HG02885 (cell line): ENCODE results near the gene HMCN2.

ENCODE experiments used
- ATAC-seq: cut with Tn5 transposase; IDR thresholded peaks from one replicate; pipeline ENCODE4 v1.9.1; 2021; ENCODE audit warnings: mild to moderate bottlenecking; ENCODE audit not compliant: unreplicated experiment, poor library complexity

The HMCN2 gene

GRCh38 chr9:130473566-130473965, 208.0 kb downstream of the HMCN2 start:
- ATAC-seq = no peak

GRCh38 chr9:130474106-130474505, 208.5 kb downstream of the HMCN2 start:
- ATAC-seq = no peak

GRCh38 chr9:130476151-130476730, 210.7 kb downstream of the HMCN2 start:
- no peak for ATAC-seq

GRCh38 chr9:130477564-130477963, 212.0 kb downstream of the HMCN2 start:
- no peak for ATAC-seq

- no peak for ATAC-seq
Observed at GRCh38 chr9:130478152-130478551, 212.6 kb downstream of the HMCN2 start.

GRCh38 chr9:130478736-130479575, 213.4 kb downstream of the HMCN2 start:
- no peak for ATAC-seq

GRCh38 chr9:130479587-130479986, 214.0 kb downstream of the HMCN2 start:
- ATAC-seq = no peak

- no peak for ATAC-seq
Observed at GRCh38 chr9:130480673-130481072, 215.1 kb downstream of the HMCN2 start.

- ATAC-seq = no peak
Observed at GRCh38 chr9:130482463-130482862, 216.9 kb downstream of the HMCN2 start.

- no peak for ATAC-seq
Observed at GRCh38 chr9:130483371-130483971, 217.9 kb downstream of the HMCN2 start.
